Neural crest cell (in vitro differentiated cells): ENCODE measurements around the gene TMBIM1. TPM values are rescaled to one million over a fixed set of nuclear protein-coding genes. Genes with fewer than 3 reads are reported as not detected.

Source experiments
- DNase-seq: peaks from one replicate; pipeline ENCODE4 v3.0.0; 2021; ENCODE audit warnings: low read depth, mixed read lengths, low spot score
- H3K27ac Mint-ChIP-seq: one replicate; pipeline ENCODE4 v1.8.0; 2021; ENCODE audit warnings: mild to moderate bottlenecking, mixed read lengths; ENCODE audit not compliant: unreplicated experiment
- H3K27me3 Mint-ChIP-seq: 2 replicates; pipeline ENCODE4 v1.8.0; 2021; ENCODE audit warnings: low read depth, mild to moderate bottlenecking, mixed read lengths
- H3K36me3 Mint-ChIP-seq: 2 replicates; pipeline ENCODE4 v1.8.0; 2021; ENCODE audit warnings: low read depth, mild to moderate bottlenecking, mixed read lengths
- H3K4me1 Mint-ChIP-seq: 2 replicates; pipeline ENCODE4 v1.8.0; 2021; ENCODE audit warnings: mixed read lengths
- H3K4me3 Mint-ChIP-seq: one replicate; pipeline ENCODE4 v1.8.0; 2021; ENCODE audit warnings: mild to moderate bottlenecking, mixed read lengths
- H3K9me3 Mint-ChIP-seq: 2 replicates; pipeline ENCODE4 v1.8.0; 2021; ENCODE audit warnings: mixed read lengths
- total RNA-seq: library from RNA; stranded (reverse); gene quantifications from 2 replicates; pipeline ENCODE4 v1.2.1, GENCODE V29; 2021
- TF ChIP-seq, protein P1 (sequence below): fragments of 200-600 bp; sonication (generic); conservative IDR thresholded peaks from 2 replicates; pipeline ENCODE4 v1.5.0; 2021; ENCODE audit warnings: antibody characterized with exemption, mild to moderate bottlenecking

The TMBIM1 gene
- total RNA-seq, 1 donor from 2014 or later: 8.5 TPM

DNA sequence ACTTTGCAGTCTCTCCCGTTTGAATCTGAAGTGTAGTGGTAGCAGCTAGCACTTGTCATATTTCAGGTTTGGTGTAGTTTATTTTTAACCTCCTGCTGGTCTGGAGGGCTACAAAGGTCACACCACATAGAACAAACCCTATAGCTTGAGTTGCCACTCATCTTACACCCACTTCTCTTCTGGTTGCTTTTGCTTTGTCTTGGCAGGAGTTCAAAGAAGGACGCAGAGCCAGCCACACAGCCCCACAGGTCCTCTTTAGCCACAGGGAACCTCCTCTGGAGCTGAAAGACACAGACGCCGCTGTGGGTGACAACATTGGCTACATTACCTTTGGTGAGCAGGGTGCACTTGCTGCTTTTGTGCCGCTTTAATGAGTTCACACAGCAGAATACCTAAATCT, 47.1 kb downstream of the TMBIM1 start:
- no peak overlapping the region for H3K27ac Mint-ChIP-seq
- H3K36me3 Mint-ChIP-seq: peaks cover 8% of the 10 kb centered on the region
- TF ChIP-seq, protein P1, sequence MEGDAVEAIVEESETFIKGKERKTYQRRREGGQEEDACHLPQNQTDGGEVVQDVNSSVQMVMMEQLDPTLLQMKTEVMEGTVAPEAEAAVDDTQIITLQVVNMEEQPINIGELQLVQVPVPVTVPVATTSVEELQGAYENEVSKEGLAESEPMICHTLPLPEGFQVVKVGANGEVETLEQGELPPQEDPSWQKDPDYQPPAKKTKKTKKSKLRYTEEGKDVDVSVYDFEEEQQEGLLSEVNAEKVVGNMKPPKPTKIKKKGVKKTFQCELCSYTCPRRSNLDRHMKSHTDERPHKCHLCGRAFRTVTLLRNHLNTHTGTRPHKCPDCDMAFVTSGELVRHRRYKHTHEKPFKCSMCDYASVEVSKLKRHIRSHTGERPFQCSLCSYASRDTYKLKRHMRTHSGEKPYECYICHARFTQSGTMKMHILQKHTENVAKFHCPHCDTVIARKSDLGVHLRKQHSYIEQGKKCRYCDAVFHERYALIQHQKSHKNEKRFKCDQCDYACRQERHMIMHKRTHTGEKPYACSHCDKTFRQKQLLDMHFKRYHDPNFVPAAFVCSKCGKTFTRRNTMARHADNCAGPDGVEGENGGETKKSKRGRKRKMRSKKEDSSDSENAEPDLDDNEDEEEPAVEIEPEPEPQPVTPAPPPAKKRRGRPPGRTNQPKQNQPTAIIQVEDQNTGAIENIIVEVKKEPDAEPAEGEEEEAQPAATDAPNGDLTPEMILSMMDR: no peak
- H3K4me1 Mint-ChIP-seq: no peaks in the 10 kb centered on the region
- H3K4me3 Mint-ChIP-seq: no peak overlapping the region
- H3K27me3 Mint-ChIP-seq: no peaks in the 10 kb centered on the region
- no peaks in the 10 kb centered on the region for H3K9me3 Mint-ChIP-seq
- DNase-seq: no peak

DNA sequence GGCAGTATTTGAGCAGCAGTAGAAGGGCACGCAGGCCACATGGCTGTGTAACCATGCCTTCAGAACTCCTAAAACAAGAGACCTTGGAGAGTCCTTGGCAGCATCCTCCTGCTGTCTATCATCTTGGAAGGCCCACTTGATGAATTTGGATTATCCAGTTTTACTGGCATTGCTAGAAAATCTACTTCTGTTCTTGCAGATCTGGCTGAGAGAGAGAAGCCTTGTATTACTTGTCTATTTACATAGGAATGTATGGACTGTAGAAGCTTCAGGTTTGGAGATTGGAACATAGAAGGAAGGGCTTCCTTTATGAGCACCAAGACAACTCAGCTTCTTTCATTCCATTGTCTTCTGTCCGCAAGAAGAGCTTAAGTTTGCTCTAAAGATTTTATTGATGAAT, 47.6 kb downstream of the TMBIM1 start:
- Mint-ChIP-seq H3K27ac (no peak overlapping the region), H3K36me3 (peaks cover 7% of the 10 kb centered on the region)

DNA sequence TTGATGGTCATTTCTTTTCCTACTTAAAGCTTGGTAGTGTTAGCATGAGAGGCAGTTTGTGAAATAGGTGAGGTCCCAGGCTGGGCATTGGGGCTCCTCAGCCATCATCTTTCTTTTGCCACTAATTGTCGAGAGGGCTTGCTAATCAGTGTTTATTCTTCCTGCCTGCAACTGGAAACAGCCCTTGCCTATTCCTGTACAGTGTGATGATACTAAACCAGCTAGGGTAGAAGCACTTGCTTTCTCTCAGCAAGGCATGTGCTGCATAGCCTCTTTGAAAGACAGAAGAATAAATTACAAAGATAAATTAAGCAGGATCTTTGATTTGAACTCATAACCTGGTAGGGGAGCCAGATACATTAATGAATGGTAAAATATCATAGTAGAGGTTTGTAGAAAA, 48.1 kb downstream of the TMBIM1 start:
- Mint-ChIP-seq H3K9me3 (no peaks in the 10 kb centered on the region), H3K36me3 (peaks cover 7% of the 10 kb centered on the region), H3K27me3 (no peaks in the 10 kb centered on the region), H3K4me1 (no peaks in the 10 kb centered on the region), H3K27ac (no peak overlapping the region), H3K4me3 (no peak overlapping the region)
- DNase-seq: no peak
- TF ChIP-seq, protein P1: no peak

More for the DNA sequence above, 47.6 kb downstream of the TMBIM1 start:
- no peaks in the 10 kb centered on the region for H3K4me1 Mint-ChIP-seq
- TF ChIP-seq, protein P1: no peak
- DNase-seq: no peak
- no peaks in the 10 kb centered on the region for H3K27me3 Mint-ChIP-seq
- no peaks in the 10 kb centered on the region for H3K9me3 Mint-ChIP-seq
- no peak overlapping the region for H3K4me3 Mint-ChIP-seq

DNA sequence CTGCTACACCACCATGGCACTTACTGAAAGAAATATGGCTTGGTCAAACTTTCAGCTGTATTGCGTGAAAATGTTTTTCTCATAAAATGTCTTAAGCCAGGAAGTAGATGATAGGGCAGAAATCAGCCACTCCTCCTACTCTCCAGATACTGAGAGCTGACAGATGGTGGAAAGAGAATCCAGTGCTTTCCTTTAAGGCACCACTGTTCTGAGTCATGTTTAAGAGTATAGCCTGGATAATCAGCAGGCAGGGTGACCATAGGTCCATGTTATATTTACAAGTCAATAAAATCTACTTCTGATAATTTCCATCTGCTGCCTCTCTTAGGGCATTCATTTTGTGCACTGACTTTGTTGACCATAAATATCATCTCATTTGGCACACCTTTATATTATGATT, 53.4 kb downstream of the TMBIM1 start:
- H3K27me3 Mint-ChIP-seq: no peaks in the 10 kb centered on the region
- TF ChIP-seq, protein P1: no peak
- no peak for DNase-seq
- H3K4me1 Mint-ChIP-seq: no peaks in the 10 kb centered on the region
- H3K36me3 Mint-ChIP-seq: peaks cover 11% of the 10 kb centered on the region
- no peak overlapping the region for H3K4me3 Mint-ChIP-seq
- no peak overlapping the region for H3K27ac Mint-ChIP-seq
- no peaks in the 10 kb centered on the region for H3K9me3 Mint-ChIP-seq

DNA sequence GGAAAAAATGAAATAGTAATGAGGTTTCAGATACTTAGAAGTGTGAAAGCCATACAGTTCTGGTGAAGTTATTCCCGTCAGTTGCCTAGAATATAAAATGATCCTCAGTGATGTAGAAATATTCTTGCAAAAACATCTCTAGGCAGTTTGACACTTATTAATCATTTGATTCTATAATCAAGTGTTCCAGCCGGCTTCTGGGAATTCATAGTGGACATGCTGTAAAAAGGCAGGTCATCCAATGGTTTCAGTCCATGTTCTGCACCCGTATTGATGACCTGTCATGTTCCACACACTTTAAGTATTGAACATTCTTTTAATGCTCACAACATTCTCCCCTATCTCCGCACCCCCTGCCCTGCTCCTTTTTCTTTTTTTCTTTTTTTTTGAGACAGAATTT, 55.5 kb downstream of the TMBIM1 start:
- no peak for DNase-seq
- H3K27ac Mint-ChIP-seq: no peak overlapping the region
- TF ChIP-seq, protein P1: no peak
- no peak overlapping the region for H3K4me3 Mint-ChIP-seq
- peaks cover 15% of the 10 kb centered on the region for H3K36me3 Mint-ChIP-seq
- no peaks in the 10 kb centered on the region for H3K9me3 Mint-ChIP-seq
- no peaks in the 10 kb centered on the region for H3K4me1 Mint-ChIP-seq
- no peaks in the 10 kb centered on the region for H3K27me3 Mint-ChIP-seq

DNA sequence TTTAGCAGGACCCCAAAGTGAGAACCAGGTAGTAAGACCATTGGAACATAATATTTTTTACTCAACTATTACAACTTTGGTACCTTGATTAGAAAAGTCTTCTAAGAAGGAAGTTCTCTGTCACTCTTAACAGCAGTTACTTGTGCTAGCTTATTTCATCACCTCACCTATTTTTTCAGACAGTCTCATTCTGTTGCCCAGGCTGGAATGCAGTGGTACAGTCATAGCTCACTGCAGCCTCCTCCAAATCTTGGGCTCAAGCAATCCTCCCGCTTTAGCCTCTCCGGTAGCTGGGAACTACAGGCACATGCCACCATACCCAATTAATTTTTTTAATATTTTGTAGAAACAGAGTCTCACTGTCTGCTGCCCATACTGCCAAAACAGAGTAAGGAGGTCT, 57.3 kb downstream of the TMBIM1 start:
- Mint-ChIP-seq H3K27ac (no peak overlapping the region), H3K9me3 (no peaks in the 10 kb centered on the region), H3K27me3 (no peaks in the 10 kb centered on the region), H3K4me3 (no peak overlapping the region), H3K36me3 (peaks cover 22% of the 10 kb centered on the region), H3K4me1 (peaks cover 5% of the 10 kb centered on the region)
- DNase-seq: no peak
- TF ChIP-seq, protein P1: no peak
